ENCODE measurements around the gene RIMBP3B.
"Not testable (repeated sequence)": the region's sequence is repeated elsewhere in the genome, so short reads cannot be mapped to it uniquely, and the experiment has no call there.

RIMBP3B gene

DNA sequence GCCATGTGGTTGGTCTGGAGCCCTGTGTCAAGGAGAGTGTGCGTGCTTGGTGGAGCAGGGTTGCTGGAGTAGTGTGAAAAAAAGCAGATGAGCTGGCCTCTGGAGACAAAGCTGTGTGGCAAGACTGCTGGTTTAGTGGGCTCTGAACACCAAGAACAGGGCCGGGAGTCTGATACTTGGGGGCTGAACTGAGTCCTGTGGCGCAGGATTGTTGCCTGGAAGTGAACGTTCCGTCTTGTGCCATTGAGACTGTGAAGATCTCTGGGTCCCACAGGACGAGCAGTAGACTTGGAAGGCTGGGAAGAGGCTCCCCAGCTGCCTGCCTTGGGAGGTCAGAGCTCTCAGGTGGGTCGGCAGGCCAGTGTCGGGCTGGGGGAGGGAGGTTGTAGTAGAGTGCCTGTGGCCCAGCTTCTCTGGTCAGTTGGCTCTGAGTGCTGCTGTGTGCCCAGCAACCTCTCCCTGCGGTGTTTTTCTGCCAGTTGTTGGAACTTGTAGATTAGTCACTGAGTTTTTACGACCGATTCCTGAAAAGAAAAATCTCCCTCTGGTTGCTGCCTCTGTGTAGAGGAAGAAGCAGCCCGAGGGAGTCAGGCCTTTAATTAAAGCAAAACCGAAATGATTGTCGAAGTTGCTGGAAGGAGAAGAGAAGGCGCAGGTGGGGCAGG is 35.6 kb downstream of the RIMBP3B start:
- not testable (repeated sequence) for DNase-seq

DNA sequence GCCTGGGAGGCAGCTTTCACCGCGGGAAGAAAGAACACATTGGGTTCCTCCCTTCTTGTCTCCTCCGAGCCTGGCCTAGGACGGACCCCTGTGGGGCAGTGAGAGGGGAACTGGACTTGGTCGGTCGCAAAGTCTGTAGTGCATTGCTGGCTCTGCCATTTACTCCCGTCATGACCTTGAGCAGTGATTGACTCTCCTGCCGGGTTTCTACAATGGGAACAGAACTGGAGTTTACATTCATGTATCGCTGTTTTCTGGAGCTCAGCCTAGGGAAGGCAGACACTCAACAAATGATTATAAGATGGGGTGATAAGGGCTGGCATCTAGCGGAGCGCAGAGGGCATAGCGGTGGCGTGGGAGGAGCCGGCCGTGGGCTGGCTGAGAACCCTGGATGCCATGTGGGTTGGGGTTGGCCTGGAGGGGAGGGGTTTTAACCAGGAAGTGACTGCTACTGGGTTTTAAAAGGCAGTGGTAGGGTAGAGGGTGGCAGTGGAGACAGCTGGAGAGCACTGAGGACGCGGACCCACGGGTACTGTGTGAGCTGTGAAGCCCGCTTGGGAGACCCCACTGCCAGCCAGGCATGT is 36.7 kb downstream of the RIMBP3B start:
- not testable (repeated sequence) for DNase-seq

DNA sequence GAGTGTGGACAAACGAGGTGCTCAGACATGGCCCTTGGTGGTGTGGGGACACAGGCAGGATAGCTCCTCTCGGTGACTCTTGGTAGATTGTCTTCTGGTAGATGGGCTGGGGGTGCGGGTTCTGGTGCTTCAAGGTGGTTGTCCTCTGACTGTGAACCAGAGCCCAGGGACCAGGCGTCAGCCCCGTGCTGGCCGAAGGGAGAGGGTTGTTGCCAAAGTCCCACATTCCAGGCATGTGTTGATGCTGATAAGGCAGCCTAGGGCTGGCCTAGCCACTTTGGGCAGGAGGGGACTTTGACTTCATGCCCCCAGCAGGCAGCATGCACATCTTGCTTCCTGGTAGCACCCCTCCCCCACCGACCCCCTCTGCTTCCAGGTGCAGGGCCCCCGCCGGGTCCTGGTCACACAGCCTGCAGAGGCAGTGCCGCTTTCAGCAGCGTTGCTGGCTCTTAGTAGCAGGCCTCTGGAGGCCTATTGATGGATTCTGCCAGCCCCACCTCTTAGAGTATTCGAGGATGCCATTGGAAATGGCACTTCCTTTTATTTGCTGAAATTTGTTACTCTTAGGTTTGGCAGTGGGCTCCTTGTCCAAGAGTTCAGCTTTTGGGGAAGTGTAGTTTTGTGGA is 40.6 kb downstream of the RIMBP3B start:
- DNase-seq, result not testable (repeated sequence)

DNA sequence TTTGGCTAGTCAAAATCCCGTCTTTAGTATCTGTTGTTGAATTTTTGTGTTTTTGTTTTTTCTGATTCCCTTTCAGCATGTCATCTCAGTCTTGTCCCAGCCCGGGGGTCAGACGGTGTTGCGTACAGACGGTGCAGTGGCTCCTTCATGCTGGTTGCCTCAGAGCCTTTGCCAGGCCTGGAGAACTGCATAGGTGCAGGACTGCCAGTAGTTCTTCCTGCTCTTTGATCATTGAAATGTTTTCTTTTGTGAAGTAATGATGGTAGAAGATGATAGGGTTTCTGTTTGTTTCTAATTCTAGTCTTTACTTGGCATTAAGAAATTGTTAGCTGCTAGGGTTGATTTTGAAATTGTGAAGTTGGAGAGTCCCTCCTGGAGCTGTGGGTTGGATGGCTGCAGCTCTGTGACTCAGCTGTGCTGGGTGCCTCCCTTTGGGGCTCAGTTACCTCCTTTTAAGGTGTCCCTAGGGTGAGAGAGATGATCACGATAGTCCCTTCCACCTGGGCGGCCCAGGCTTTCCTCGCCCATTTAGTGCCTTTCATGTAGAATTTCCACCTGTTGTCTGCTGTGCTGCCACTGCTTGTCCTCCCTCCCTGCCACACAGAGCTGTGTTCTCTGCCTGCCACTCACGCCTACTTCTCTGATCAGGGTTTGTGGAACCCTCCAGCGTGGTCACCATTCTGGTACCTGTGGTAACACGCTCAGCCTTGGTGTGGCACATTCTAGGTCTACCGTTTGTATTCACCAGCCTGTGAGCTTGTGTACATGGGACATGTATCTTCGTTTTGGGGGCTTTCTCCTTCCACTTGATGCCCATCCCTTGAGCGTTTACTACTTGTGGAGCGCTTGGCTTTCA is 51.1 kb downstream of the RIMBP3B start:
- not testable (repeated sequence) for DNase-seq

DNA sequence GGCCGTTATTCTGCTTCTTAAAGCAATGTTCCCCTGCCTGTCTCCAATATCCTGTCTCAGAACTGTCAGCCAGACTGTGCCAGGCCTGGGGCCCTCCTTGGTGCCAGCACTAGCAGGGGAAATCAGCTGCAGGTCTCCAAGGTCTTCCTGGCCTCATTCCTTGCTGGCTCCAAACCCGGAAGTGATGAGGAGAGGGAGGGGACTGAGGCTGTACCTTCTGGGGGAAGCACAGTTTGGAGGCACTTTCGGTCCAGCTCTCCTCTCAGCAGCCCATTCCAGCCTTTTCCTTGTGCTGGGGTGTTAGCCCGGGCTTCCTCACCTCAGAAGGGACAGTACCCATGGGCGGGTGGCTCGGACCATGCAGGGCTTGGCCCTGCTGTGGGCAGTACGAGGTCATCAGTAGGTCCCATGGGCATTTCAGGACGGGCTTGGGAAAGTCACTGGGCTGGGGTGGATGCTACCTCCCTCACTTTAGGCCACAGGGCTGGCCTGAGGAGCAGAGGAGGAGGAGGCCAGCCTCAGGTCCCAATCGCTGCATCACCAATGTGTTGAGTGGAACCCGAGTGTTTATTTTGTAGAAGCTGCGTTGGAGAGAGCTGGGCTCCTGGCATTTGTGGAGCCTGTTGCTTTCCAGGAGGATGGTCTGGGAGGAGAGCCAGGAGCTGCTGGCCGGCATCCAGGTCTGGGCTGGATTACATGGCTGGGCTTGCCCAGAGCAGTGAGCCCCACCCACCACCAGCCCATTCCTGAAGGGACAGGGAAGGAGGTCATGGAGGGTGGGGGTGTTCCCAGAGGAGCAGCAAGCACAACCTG is 52.7 kb downstream of the RIMBP3B start:
- not testable (repeated sequence) for DNase-seq

DNA sequence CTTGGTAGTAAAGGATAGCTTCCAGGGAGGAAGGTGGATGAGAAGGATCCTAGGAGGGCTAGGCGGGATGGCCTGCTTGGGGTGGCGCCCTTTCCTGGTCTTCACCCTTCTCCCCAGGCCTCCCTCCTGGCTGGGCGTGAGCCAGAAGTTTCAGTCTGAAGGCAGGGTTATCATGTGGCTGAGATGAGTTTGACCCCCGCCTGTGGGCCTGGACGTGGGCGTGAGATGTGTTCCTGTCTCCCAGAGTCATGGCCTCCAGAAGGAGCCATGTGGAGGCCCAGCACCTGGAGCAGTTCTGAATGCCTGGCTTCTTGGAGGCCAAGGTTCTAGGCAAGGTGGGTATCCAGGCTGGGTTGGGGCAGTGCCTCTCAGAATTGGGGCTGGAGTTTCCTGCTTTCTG is 54.5 kb downstream of the RIMBP3B start:
- not testable (repeated sequence) for DNase-seq

All from NCI-H146 (cell line).